ENCODE results near the gene NOSIP.

The NOSIP gene

DNA sequence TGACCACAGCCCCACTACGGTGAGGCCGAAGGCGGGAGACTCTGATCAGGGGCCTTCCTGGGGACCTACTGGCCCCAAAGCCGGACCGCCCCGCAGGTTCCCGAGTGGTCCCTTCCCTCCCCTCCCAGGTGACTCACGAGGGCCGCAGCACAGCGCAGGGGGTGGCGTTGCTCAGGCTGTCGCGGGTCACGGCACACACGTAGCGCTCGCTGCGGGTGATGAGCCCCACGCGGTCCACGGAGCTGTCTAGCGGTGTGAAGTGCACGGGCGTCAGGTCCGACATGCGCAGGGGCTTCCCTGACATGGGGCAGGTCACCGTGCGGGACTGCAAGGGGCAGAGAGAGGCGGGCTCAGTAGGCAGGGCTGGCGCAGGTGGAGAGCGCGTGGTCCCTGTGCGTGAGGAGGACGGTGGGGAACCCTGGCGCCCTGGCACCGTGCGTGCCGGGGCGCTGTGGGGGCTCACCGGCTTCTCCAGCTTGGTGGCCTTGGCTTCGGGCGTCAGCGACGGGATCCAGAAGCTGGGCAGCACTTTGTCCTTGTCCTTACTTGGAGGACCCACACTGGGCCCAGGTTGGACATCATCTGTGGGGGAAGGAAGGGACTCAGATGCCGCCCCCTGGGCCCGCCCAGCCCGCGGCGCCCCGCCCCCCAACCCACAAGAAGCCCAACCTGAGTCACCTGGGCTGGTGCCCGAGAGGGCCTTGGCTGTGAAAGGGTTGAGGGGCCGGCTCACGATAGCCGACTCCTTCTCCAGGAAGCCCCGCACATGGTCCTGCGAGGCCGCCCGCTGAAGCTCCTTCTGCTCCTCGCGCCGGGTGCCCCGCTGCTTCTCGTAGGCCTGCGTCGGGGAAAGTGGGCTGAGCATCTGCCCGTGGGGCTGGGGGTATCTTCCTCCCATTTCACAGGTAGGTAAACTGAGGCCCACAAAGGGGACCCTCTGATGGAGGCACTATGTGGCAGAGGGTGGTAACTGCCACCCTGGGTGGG, 23.7 kb downstream of the NOSIP start:
- H3K4me3 ChIP-seq (IDR thresholded peaks at IDR 0.05; ENCODE audit: insufficient read depth, low read depth, low read length): no peak overlapping the region
- no peak overlapping the region for H3K27ac ChIP-seq
- peaks cover 10% of the 10 kb centered on the region for H3K4me1 ChIP-seq (ENCODE audit: low read depth, poor library complexity, severe bottlenecking)
- TF ChIP-seq CTCF (conservative IDR thresholded peaks at IDR 0.05; ENCODE audit: low read depth, low read length): no peak
- no peak overlapping the region for H2AFZ ChIP-seq (ENCODE audit: low read depth)
- no peak overlapping the region for H3K4me2 ChIP-seq
- no peaks in the 10 kb centered on the region for H4K20me1 ChIP-seq (ENCODE audit: insufficient read depth)
- no peaks in the 10 kb centered on the region for H3K79me2 ChIP-seq (ENCODE audit: insufficient read depth, low read depth)
- no peak overlapping the region for H3K9ac ChIP-seq
- no peaks in the 10 kb centered on the region for H3K36me3 ChIP-seq (ENCODE audit: insufficient read depth)
- H3K27me3 ChIP-seq (ENCODE audit: insufficient read depth, low read depth): no peaks in the 10 kb centered on the region

- H3K79me2 ChIP-seq (ENCODE audit: insufficient read depth, low read depth): no peaks in the 10 kb centered on the region
- no peak overlapping the region for H3K27ac ChIP-seq
- H2AFZ ChIP-seq (ENCODE audit: low read depth): no peak overlapping the region
- no peaks in the 10 kb centered on the region for H3K27me3 ChIP-seq (ENCODE audit: insufficient read depth, low read depth)
- H3K4me1 ChIP-seq (ENCODE audit: low read depth, poor library complexity, severe bottlenecking): peaks cover 1% of the 10 kb centered on the region
- no peak overlapping the region for H3K4me3 ChIP-seq (IDR thresholded peaks at IDR 0.05; ENCODE audit: insufficient read depth, low read depth, low read length)
- no peaks in the 10 kb centered on the region for H4K20me1 ChIP-seq (ENCODE audit: insufficient read depth)
- H3K36me3 ChIP-seq (ENCODE audit: insufficient read depth): no peaks in the 10 kb centered on the region
- H3K9ac ChIP-seq: no peak overlapping the region
- H3K4me2 ChIP-seq: no peak overlapping the region
- no peak for TF ChIP-seq CTCF (conservative IDR thresholded peaks at IDR 0.05; ENCODE audit: low read depth, low read length)
Measured at GRCh38 chr19:49555600-49556411, 24.6 kb downstream of the NOSIP start.

GRCh38 chr19:49554701-49555181, 25.6 kb downstream of the NOSIP start:
- no peak overlapping the region for H2AFZ ChIP-seq (ENCODE audit: low read depth)
- TF ChIP-seq CTCF (conservative IDR thresholded peaks at IDR 0.05; ENCODE audit: low read depth, low read length): no peak
- H3K27ac ChIP-seq: no peak overlapping the region
- no peaks in the 10 kb centered on the region for H3K36me3 ChIP-seq (ENCODE audit: insufficient read depth)
- no peaks in the 10 kb centered on the region for H4K20me1 ChIP-seq (ENCODE audit: insufficient read depth)
- no peaks in the 10 kb centered on the region for H3K79me2 ChIP-seq (ENCODE audit: insufficient read depth, low read depth)
- no peak overlapping the region for H3K4me3 ChIP-seq (IDR thresholded peaks at IDR 0.05; ENCODE audit: insufficient read depth, low read depth, low read length)
- H3K4me2 ChIP-seq: no peak overlapping the region
- H3K9ac ChIP-seq: no peak overlapping the region
- H3K4me1 ChIP-seq (ENCODE audit: low read depth, poor library complexity, severe bottlenecking): no peaks in the 10 kb centered on the region
- no peaks in the 10 kb centered on the region for H3K27me3 ChIP-seq (ENCODE audit: insufficient read depth, low read depth)

DNA sequence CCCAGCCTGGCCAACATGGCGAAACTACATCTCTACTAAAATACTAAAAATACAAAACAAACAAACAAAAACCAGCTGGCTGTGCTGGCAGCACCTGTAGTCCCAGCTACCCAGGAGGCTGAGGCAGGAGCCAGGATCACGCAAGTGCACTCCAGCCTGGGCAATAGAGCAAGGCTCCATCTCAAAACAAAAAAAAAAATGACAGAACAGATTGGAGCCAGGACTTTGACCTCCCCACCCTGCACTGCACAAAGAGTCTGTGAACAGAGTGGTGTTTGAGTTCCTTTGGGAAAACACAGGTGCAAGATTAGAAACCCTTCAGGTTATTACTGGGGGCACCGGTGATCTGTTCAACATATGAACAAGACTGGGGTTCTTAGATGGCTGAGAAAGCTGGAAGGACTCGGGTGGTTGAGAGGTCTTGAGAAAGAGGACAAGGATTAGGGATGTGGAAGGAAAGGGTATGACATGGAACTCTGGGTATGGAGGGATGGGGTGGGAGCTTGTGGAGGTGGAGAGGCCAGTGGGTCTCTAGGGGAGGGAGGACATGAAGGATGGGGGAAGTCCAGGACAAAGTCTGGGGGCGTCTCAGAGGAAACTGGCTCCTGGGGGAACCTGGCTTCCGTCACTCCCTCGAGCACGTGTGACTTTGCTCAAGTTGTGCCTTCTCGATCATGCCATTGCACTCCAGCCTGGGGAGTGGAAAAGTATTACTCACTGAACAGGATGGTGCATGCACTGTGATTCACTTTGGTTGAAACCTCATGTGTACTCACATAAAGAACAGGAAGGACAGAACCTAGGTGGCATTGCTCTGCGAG, 26.7 kb downstream of the NOSIP start:
- no peak for TF ChIP-seq CTCF (conservative IDR thresholded peaks at IDR 0.05; ENCODE audit: low read depth, low read length)
- H3K4me2 ChIP-seq: no peak overlapping the region
- H3K79me2 ChIP-seq (ENCODE audit: insufficient read depth, low read depth): no peaks in the 10 kb centered on the region
- no peak overlapping the region for H3K9ac ChIP-seq
- no peaks in the 10 kb centered on the region for H3K36me3 ChIP-seq (ENCODE audit: insufficient read depth)
- no peaks in the 10 kb centered on the region for H3K4me1 ChIP-seq (ENCODE audit: low read depth, poor library complexity, severe bottlenecking)
- no peak overlapping the region for H2AFZ ChIP-seq (ENCODE audit: low read depth)
- H3K27ac ChIP-seq: no peak overlapping the region
- H3K27me3 ChIP-seq (ENCODE audit: insufficient read depth, low read depth): no peaks in the 10 kb centered on the region
- no peaks in the 10 kb centered on the region for H4K20me1 ChIP-seq (ENCODE audit: insufficient read depth)
- H3K4me3 ChIP-seq (IDR thresholded peaks at IDR 0.05; ENCODE audit: insufficient read depth, low read depth, low read length): no peak overlapping the region

Measured in KMS-11 (cell line).